ENCODE data around the gene PPP5C. TPM values are rescaled to one million over a fixed set of nuclear protein-coding genes. Genes with fewer than 3 reads are reported as not detected.
A peak's percentile ranks its signal among the peaks of the same experiment; 100 is the strongest.

The PPP5C gene
- total and polyA plus RNA-seq, 2 of the 8 experiments (the other 6 are each of a cell fraction or from before 2014, with no cell fraction given): 112 to 156 TPM

GRCh38 chr19:46411088-46411924 is 64.4 kb downstream of the PPP5C start:
- Histone ChIP-seq H2BK15ac (ENCODE audit: low read length) (no peak overlapping the region), H3K4me1 (replicated peaks in 1 of 4; ENCODE audit: control insufficient read depth in 3 of 4, insufficient read depth in 4 of 4, low read length in 3 of 4) (peaks cover 3 to 24% (median 15%) of the 10 kb centered on the region in 4 experiments; a peak in 6 of 7 replicates), H3K9me3 (ENCODE audit: insufficient read depth in 2 of 2, low read depth in 1 of 2, low read length in 1 of 2) (no peaks in the 10 kb centered on the region), H2BK5ac (ENCODE audit: low read depth, low read length) (no peak overlapping the region), H2BK12ac (ENCODE audit: low read depth, low read length) (no peak overlapping the region), H3K9ac (replicated peaks in 1 of 4; ENCODE audit: extremely low read depth in 1 of 4, low read depth in 3 of 4, low read length in 3 of 4) (no peak overlapping the region; a peak in 1 of 7 replicates), H3K79me2 (ENCODE audit: control insufficient read depth in 1 of 2, insufficient read depth in 2 of 2, low read length in 2 of 2) (peaks cover 0 to 16% of the 10 kb centered on the region in 2 experiments; a peak in 2 of 4 replicates), H3K79me1 (ENCODE audit: low read depth, low read length) (peaks cover 3% of the 10 kb centered on the region), H4K91ac (replicated peaks; ENCODE audit: insufficient read length, low read length) (no peak overlapping the region), H4K8ac (ENCODE audit: extremely low read depth, insufficient read depth, low read length) (no peak overlapping the region; the same call in 1 of the 2 replicates), H2BK120ac (replicated peaks; ENCODE audit: low read depth, low read length) (no peak overlapping the region), H3K4me2 (ENCODE audit: insufficient read depth in 1 of 2, low read depth in 2 of 2, low read length in 2 of 2) (peak overlapping the region; percentile 83 to 95), H3K23ac (ENCODE audit: insufficient read length) (no peak overlapping the region), H3K36me3 (ENCODE audit: control insufficient read depth in 2 of 4, insufficient read depth in 4 of 4, low read length in 3 of 4) (0 out of 8 replicates have a peak, but pooled peaks cover 0 to 2% (median 0%) of the 10 kb centered on the region in 4 experiments), H3K4me3 (ENCODE audit: extremely low read depth in 1 of 4, insufficient read depth in 2 of 4, low read depth in 3 of 4, low read length in 4 of 4) (peak overlapping the region; percentile 57 to 88 (median 74); a peak in 7 of 8 replicates), H3K4ac (replicated peaks; ENCODE audit: insufficient read length, low read depth, low read length) (no peak overlapping the region), H3K14ac (ENCODE audit: insufficient read length) (no peak overlapping the region), H2AFZ (ENCODE audit: low read length) (no peak overlapping the region), H3K18ac (ENCODE audit: extremely low read depth, low read length) (peak overlapping the region; percentile 60; the same call in 1 of the 2 replicates), H2BK20ac (ENCODE audit: low read length) (no peak overlapping the region), H3K56ac (replicated peaks; ENCODE audit: insufficient read length, low read depth, low read length) (no peak overlapping the region), H3K23me2 (ENCODE audit: low read depth, low read length) (peaks cover 22% of the 10 kb centered on the region), H4K5ac (ENCODE audit: insufficient read length, low read depth, low read length) (no peak overlapping the region), H2AK5ac (ENCODE audit: low read depth, low read length) (no peak overlapping the region), H4K20me1 (replicated peaks in 1 of 2; ENCODE audit: control insufficient read depth in 1 of 2, insufficient read depth in 2 of 2, low read length in 2 of 2) (peaks cover 8 to 14% of the 10 kb centered on the region in 2 experiments), H3K27ac (ENCODE audit: low read depth, low read length) (no peak overlapping the region), H3K27me3 (replicated peaks in 1 of 4; ENCODE audit: control insufficient read depth in 3 of 4, extremely low read depth in 1 of 4, insufficient read depth in 3 of 4, low read length in 3 of 4) (peaks cover 0 to 20% (median 9%) of the 10 kb centered on the region in 4 experiments; a peak in 5 of 7 replicates)
- POLR2A ChIA-PET (ENCODE audit: partially characterized antibody): interaction anchor here (0.7 to 3.6 kb wide), 2 partner anchors 7 to 107 kb away, joined by 3 to 28 read pairs; no protein-coding TSS in a partner anchor
- 90% methylated on average over 12 of the region's 13 CpGs; no CpG with 5 or more reads in 1 of the 2 experiments for WGBS, 2 experiments (ENCODE audit: extremely low coverage in 1 of 2, insufficient coverage in 1 of 2, insufficient read length in 1 of 2, insufficient replicate concordance in 2 of 2, low coverage in 1 of 2, low lambda C conversion rate in 2 of 2, missing lambda C conversion rate in 1 of 2)
- DNase-seq (ENCODE audit: low read depth in 1 of 2, low spot score in 2 of 2) (no peak), FAIRE-seq (no peak)
- CTCF ChIA-PET (ENCODE audit: partially characterized antibody): interaction anchor here (0.6 to 4.1 kb wide), 8 partner anchors 9 to 99 kb away, joined by 3 to 23 read pairs (median 6); no protein-coding TSS in a partner anchor
- no peak for TF ChIP-seq RXRA (IDR thresholded peaks at IDR 0.05; ENCODE audit: insufficient read depth, low read depth, low read length)
- no peak for TF ChIP-seq SUZ12 (IDR thresholded peaks at IDR 0.05; ENCODE audit: low read length)
- TF ChIP-seq CHD2 (IDR thresholded peaks at IDR 0.05; ENCODE audit: low read length): no peak
- no peak for TF ChIP-seq RNF2 (IDR thresholded peaks at IDR 0.05; ENCODE audit: borderline replicate concordance, low read depth, low read length, missing control alignments, poor library complexity, severe bottlenecking)
- no peak for TF ChIP-seq SRF (IDR thresholded peaks at IDR 0.05; ENCODE audit: low read depth, low read length)
- TF ChIP-seq SP2 (IDR thresholded peaks at IDR 0.05; ENCODE audit: low read length): no peak
- TF ChIP-seq EGR1 (IDR thresholded peaks at IDR 0.05; ENCODE audit: borderline replicate concordance, low read depth, low read length): no peak
- TF ChIP-seq GABPA (IDR thresholded peaks at IDR 0.05; ENCODE audit: borderline replicate concordance, insufficient read depth, low read length): no peak
- TF ChIP-seq SIRT6 (IDR thresholded peaks at IDR 0.05; ENCODE audit: low read length): no peak
- no peak for TF ChIP-seq ZNF274 (IDR thresholded peaks at IDR 0.05; ENCODE audit: borderline replicate concordance, extremely low read depth, low read length)
- TF ChIP-seq PHF8 (conservative IDR thresholded peaks at IDR 0.05; ENCODE audit: low read depth, low read length): no peak

Data from H1 (cell line).